ENCODE data around the gene E2F6. TPM values are rescaled to one million over a fixed set of nuclear protein-coding genes. Genes with fewer than 3 reads are reported as not detected.

The E2F6 gene
- total and polyA plus RNA-seq, 2 experiments from 2014 or later: 13.8 to 23.1 TPM

DNA sequence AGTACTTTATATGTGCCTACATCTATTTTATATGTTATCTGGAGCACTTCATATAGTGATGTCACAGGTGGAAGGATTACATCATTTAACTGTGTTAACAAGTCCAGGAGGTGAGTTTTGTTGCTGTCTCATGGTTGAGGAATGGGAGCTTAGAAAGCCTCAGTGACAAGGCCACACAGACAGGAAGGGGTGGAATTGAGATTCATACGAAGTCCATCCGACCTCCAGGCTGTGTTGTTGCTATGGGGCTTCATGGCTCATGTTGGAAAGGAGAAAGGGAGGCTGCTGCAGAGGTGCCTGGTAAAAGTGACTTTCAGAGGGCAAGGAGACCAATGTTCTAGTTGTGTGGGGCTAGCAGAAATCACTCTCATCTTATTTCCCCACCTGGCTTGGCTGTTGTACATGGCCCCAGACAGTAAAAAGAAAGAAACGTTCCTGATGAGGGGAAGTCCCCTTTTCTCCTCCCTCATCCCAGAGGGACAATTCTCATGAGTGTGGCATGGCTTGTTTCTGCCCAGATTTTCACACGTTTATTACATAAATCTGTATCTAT is 36.9 kb upstream of the E2F6 start:
- peaks cover 6% of the 10 kb centered on the region for H3K79me2 ChIP-seq
- DNase-seq (ENCODE audit: low spot score): no peak
- H2AFZ ChIP-seq: no peak overlapping the region
- no peaks in the 10 kb centered on the region for H3K36me3 ChIP-seq (replicated peaks; ENCODE audit: insufficient read depth, low read depth)
- H3K9me2 ChIP-seq (replicated peaks; ENCODE audit: insufficient read depth): no peaks in the 10 kb centered on the region
- H4K20me1 ChIP-seq (ENCODE audit: insufficient read depth, poor library complexity, severe bottlenecking): no peaks in the 10 kb centered on the region
- peaks cover 26% of the 10 kb centered on the region for H3K4me1 ChIP-seq (ENCODE audit: insufficient read depth)
- no peak overlapping the region for H3K4me2 ChIP-seq
- 86% methylated on average over 4 of the region's 4 CpGs for WGBS (ENCODE audit: low lambda C conversion rate, missing lambda C conversion rate)
- TF ChIP-seq EZH2 (IDR thresholded peaks at IDR 0.05; ENCODE audit: borderline replicate concordance): no peak
- TF ChIP-seq, protein P1, sequence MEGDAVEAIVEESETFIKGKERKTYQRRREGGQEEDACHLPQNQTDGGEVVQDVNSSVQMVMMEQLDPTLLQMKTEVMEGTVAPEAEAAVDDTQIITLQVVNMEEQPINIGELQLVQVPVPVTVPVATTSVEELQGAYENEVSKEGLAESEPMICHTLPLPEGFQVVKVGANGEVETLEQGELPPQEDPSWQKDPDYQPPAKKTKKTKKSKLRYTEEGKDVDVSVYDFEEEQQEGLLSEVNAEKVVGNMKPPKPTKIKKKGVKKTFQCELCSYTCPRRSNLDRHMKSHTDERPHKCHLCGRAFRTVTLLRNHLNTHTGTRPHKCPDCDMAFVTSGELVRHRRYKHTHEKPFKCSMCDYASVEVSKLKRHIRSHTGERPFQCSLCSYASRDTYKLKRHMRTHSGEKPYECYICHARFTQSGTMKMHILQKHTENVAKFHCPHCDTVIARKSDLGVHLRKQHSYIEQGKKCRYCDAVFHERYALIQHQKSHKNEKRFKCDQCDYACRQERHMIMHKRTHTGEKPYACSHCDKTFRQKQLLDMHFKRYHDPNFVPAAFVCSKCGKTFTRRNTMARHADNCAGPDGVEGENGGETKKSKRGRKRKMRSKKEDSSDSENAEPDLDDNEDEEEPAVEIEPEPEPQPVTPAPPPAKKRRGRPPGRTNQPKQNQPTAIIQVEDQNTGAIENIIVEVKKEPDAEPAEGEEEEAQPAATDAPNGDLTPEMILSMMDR (IDR thresholded peaks at IDR 0.05; ENCODE audit: poor library complexity): no peak
- no peak for TF ChIP-seq EZH2phosphoT487 (IDR thresholded peaks at IDR 0.05; ENCODE audit: low read depth, severe bottlenecking, unreplicated experiment)
- H3K4me3 ChIP-seq: no peak overlapping the region
- no peak overlapping the region for H3K27ac ChIP-seq
- no peaks in the 10 kb centered on the region for H3K9me3 ChIP-seq (ENCODE audit: low read depth)
- no peaks in the 10 kb centered on the region for H3K27me3 ChIP-seq

DNA sequence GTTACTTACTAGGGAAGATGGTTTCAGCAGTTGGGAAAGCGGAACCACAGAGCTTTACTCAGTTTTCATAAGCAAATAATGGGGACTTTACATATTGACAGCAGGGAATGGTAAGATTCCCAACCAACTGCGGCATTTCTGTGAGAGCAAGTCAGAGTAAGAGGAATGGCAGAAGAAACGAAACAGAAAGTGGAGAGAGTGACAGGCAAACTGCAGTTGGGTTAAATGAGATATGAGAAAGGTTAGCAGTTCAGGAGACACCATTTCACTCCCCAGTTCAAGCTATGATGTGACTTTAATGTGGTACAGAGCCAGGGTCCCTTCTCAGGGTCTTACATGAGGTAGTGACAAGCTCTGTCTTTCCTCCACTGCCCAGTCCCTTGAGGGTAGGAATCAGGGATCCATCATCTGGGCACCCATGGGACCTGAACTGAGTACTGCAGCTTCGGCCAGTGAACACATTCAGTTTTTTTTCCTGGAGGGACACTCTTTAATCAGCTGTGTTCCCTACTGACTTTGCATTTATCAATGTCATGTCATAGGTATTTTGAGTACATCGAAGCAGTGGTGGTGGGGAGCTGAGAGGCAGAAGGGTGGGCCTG is 34.8 kb upstream of the E2F6 start:
- no peak overlapping the region for H3K4me3 ChIP-seq
- no peak overlapping the region for H3K27ac ChIP-seq
- no peaks in the 10 kb centered on the region for H4K20me1 ChIP-seq (ENCODE audit: insufficient read depth, poor library complexity, severe bottlenecking)
- no peak for DNase-seq (ENCODE audit: low spot score)
- H3K4me1 ChIP-seq (ENCODE audit: insufficient read depth): peaks cover 15% of the 10 kb centered on the region
- WGBS (ENCODE audit: low lambda C conversion rate, missing lambda C conversion rate): 86% methylated on average over 5 of the region's 5 CpGs
- no peak overlapping the region for H2AFZ ChIP-seq
- H3K79me2 ChIP-seq: peaks cover 6% of the 10 kb centered on the region
- no peaks in the 10 kb centered on the region for H3K36me3 ChIP-seq (replicated peaks; ENCODE audit: insufficient read depth, low read depth)
- no peaks in the 10 kb centered on the region for H3K9me3 ChIP-seq (ENCODE audit: low read depth)
- no peaks in the 10 kb centered on the region for H3K27me3 ChIP-seq
- H3K4me2 ChIP-seq: peak overlapping the region; percentile 38
- TF ChIP-seq EZH2 (IDR thresholded peaks at IDR 0.05; ENCODE audit: borderline replicate concordance) (no peak), EZH2phosphoT487 (IDR thresholded peaks at IDR 0.05; ENCODE audit: low read depth, severe bottlenecking, unreplicated experiment) (no peak)
- TF ChIP-seq, protein P1 (IDR thresholded peaks at IDR 0.05; ENCODE audit: poor library complexity): no peak
- no peaks in the 10 kb centered on the region for H3K9me2 ChIP-seq (replicated peaks; ENCODE audit: insufficient read depth)

DNA sequence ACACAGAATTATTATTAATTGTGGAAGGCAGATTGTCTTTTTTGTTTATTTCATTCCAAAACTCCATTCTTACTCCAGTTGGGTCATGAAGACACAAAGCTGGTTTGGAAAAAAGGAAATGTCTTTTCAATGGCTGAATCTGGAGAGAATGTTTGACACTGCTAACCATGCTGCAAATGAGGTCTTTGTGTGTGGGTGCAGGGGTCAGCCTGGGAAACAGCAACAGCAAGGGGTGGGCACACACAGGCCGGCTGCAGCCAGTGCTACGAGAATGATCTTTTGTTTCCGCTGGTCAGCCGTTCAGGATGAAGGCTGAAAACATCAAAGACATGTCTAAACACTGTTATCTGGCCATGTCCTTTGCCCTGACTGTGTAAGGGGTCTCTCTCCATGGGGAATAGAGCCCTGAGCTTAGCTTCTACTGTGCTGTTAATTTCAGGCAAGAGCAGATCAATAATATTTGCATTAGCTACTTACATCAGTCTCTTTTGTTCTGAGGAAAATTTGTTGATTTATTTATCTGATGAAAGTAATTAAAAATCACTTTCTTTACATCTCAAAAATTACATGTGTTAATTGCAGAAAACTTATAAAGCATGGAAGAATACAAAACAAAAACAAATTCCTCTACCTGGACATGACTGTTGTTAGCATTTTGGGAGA is 33.3 kb upstream of the E2F6 start:
- H3K9me2 ChIP-seq (replicated peaks; ENCODE audit: insufficient read depth): no peaks in the 10 kb centered on the region
- H3K9me3 ChIP-seq (ENCODE audit: low read depth): no peaks in the 10 kb centered on the region
- 25% methylated on average over 4 of the region's 4 CpGs for WGBS (ENCODE audit: low lambda C conversion rate, missing lambda C conversion rate)
- H2AFZ ChIP-seq: no peak overlapping the region
- TF ChIP-seq EZH2phosphoT487 (IDR thresholded peaks at IDR 0.05; ENCODE audit: low read depth, severe bottlenecking, unreplicated experiment) (no peak), EZH2 (IDR thresholded peaks at IDR 0.05; ENCODE audit: borderline replicate concordance) (no peak)
- TF ChIP-seq, protein P1 (IDR thresholded peaks at IDR 0.05; ENCODE audit: poor library complexity): no peak
- no peak for DNase-seq (ENCODE audit: low spot score)
- H3K27me3 ChIP-seq: no peaks in the 10 kb centered on the region
- no peaks in the 10 kb centered on the region for H4K20me1 ChIP-seq (ENCODE audit: insufficient read depth, poor library complexity, severe bottlenecking)
- H3K79me2 ChIP-seq: peaks cover 7% of the 10 kb centered on the region
- H3K4me1 ChIP-seq (ENCODE audit: insufficient read depth): peaks cover 15% of the 10 kb centered on the region
- no peak overlapping the region for H3K4me3 ChIP-seq
- H3K4me2 ChIP-seq: peak overlapping the region; percentile 18
- no peaks in the 10 kb centered on the region for H3K36me3 ChIP-seq (replicated peaks; ENCODE audit: insufficient read depth, low read depth)
- peak overlapping the region; percentile 12 for H3K27ac ChIP-seq
